Osteocyte (in vitro differentiated cells): ENCODE data around the gene CORO2A. TPM values are rescaled to one million over a fixed set of nuclear protein-coding genes. Genes with fewer than 3 reads are reported as not detected.

Experiments
- DNase-seq: peaks from one replicate; pipeline ENCODE4 v3.0.0; 2021; ENCODE audit warnings: mixed read lengths; ENCODE audit not compliant: unreplicated experiment; ENCODE audit errors: extremely low spot score
- H3K27ac Mint-ChIP-seq: one replicate; pipeline ENCODE4 v1.8.0; 2021; ENCODE audit warnings: mild to moderate bottlenecking, mixed read lengths; ENCODE audit not compliant: unreplicated experiment
- H3K27me3 Mint-ChIP-seq: one replicate; pipeline ENCODE4 v1.8.0; 2021; ENCODE audit warnings: mixed read lengths; ENCODE audit not compliant: unreplicated experiment
- H3K36me3 Mint-ChIP-seq: one replicate; pipeline ENCODE4 v1.8.0; 2021; ENCODE audit warnings: mixed read lengths; ENCODE audit not compliant: unreplicated experiment
- H3K4me1 Mint-ChIP-seq: one replicate; pipeline ENCODE4 v1.8.0; 2021; ENCODE audit warnings: mixed read lengths; ENCODE audit not compliant: unreplicated experiment
- H3K4me3 Mint-ChIP-seq: one replicate; pipeline ENCODE4 v1.8.0; 2021; ENCODE audit warnings: mild to moderate bottlenecking, moderate library complexity, mixed read lengths; ENCODE audit not compliant: unreplicated experiment
- H3K9me3 Mint-ChIP-seq: one replicate; pipeline ENCODE4 v1.8.0; 2021; ENCODE audit warnings: mixed read lengths; ENCODE audit not compliant: unreplicated experiment
- total RNA-seq: library from RNA; stranded (reverse); gene quantifications from 2 replicates; pipeline ENCODE4 v1.2.1, GENCODE V29; 2021
- TF ChIP-seq, protein P1 (sequence below): fragments of 200-600 bp; sonication (generic); IDR thresholded peaks from 2 replicates; pipeline ENCODE4 v1.5.0; 2021; ENCODE audit warnings: antibody characterized with exemption, mild to moderate bottlenecking, moderate library complexity

CORO2A gene
- total RNA-seq, 1 donor from 2014 or later: 1.8 TPM

- H3K4me1 Mint-ChIP-seq: no peaks in the 10 kb centered on the region
- TF ChIP-seq, protein P1, sequence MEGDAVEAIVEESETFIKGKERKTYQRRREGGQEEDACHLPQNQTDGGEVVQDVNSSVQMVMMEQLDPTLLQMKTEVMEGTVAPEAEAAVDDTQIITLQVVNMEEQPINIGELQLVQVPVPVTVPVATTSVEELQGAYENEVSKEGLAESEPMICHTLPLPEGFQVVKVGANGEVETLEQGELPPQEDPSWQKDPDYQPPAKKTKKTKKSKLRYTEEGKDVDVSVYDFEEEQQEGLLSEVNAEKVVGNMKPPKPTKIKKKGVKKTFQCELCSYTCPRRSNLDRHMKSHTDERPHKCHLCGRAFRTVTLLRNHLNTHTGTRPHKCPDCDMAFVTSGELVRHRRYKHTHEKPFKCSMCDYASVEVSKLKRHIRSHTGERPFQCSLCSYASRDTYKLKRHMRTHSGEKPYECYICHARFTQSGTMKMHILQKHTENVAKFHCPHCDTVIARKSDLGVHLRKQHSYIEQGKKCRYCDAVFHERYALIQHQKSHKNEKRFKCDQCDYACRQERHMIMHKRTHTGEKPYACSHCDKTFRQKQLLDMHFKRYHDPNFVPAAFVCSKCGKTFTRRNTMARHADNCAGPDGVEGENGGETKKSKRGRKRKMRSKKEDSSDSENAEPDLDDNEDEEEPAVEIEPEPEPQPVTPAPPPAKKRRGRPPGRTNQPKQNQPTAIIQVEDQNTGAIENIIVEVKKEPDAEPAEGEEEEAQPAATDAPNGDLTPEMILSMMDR: no peak
- no peaks in the 10 kb centered on the region for H3K9me3 Mint-ChIP-seq
- H3K27me3 Mint-ChIP-seq: no peaks in the 10 kb centered on the region
- no peak overlapping the region for H3K27ac Mint-ChIP-seq
- no peaks in the 10 kb centered on the region for H3K36me3 Mint-ChIP-seq
- no peak overlapping the region for H3K4me3 Mint-ChIP-seq
- no peak for DNase-seq
Observed at GRCh38 chr9:98158071-98158831, 34.2 kb downstream of the CORO2A start.

- H3K9me3 Mint-ChIP-seq: no peaks in the 10 kb centered on the region
- H3K4me3 Mint-ChIP-seq: no peak overlapping the region
- no peaks in the 10 kb centered on the region for H3K4me1 Mint-ChIP-seq
- no peaks in the 10 kb centered on the region for H3K27me3 Mint-ChIP-seq
- TF ChIP-seq, protein P1: no peak
- no peak overlapping the region for H3K27ac Mint-ChIP-seq
- no peaks in the 10 kb centered on the region for H3K36me3 Mint-ChIP-seq
- no peak for DNase-seq
Observed at GRCh38 chr9:98157372-98157771, 35.1 kb downstream of the CORO2A start.

- Mint-ChIP-seq H3K4me1 (no peaks in the 10 kb centered on the region), H3K36me3 (no peaks in the 10 kb centered on the region), H3K4me3 (no peak overlapping the region), H3K27ac (no peak overlapping the region), H3K27me3 (no peaks in the 10 kb centered on the region), H3K9me3 (no peaks in the 10 kb centered on the region)
- DNase-seq: no peak
- TF ChIP-seq, protein P1: no peak
Observed at GRCh38 chr9:98154678-98155077, 37.8 kb downstream of the CORO2A start.

- no peaks in the 10 kb centered on the region for H3K9me3 Mint-ChIP-seq
- no peak for DNase-seq
- no peaks in the 10 kb centered on the region for H3K27me3 Mint-ChIP-seq
- H3K4me3 Mint-ChIP-seq: no peak overlapping the region
- TF ChIP-seq, protein P1: no peak
- no peaks in the 10 kb centered on the region for H3K4me1 Mint-ChIP-seq
- no peaks in the 10 kb centered on the region for H3K36me3 Mint-ChIP-seq
- H3K27ac Mint-ChIP-seq: no peak overlapping the region
Observed at GRCh38 chr9:98152526-98152925, 39.9 kb downstream of the CORO2A start.

GRCh38 chr9:98150721-98151120, 41.7 kb downstream of the CORO2A start:
- Mint-ChIP-seq H3K9me3 (no peaks in the 10 kb centered on the region), H3K27me3 (no peaks in the 10 kb centered on the region), H3K4me3 (no peak overlapping the region), H3K36me3 (no peaks in the 10 kb centered on the region), H3K4me1 (peaks cover 8% of the 10 kb centered on the region), H3K27ac (no peak overlapping the region)
- TF ChIP-seq, protein P1: no peak
- DNase-seq: no peak
